Liver (tissue), 9 donors: ENCODE measurements around the gene ANKRD10. TPM values are rescaled to one million over a fixed set of nuclear protein-coding genes. Genes with fewer than 3 reads are reported as not detected.

Source experiments
- DNase-seq: peaks from one replicate; pipeline ENCODE4 v3.0.0-alpha.2; 2017; ENCODE audit warnings: low spot score
- H3K27ac ChIP-seq, 2 donors: one replicate each; pipeline ENCODE4 v1.7.0; 2013; ENCODE audit warnings: inconsistent platforms in 2 of 2, low read length in 2 of 2, control low read depth in 1 of 2, low read depth in 1 of 2, mild to moderate bottlenecking in 1 of 2
- H3K27me3 ChIP-seq, 4 donors: one replicate each; pipeline versions ENCODE4 v1.6.1 to v1.7.0; 2013; ENCODE audit warnings: low read length in 3 of 4, inconsistent platforms in 1 of 4, mild to moderate bottlenecking in 1 of 4, moderate library complexity in 1 of 4; ENCODE audit not compliant: control insufficient read depth in 4 of 4, insufficient read depth in 4 of 4
- H3K36me3 ChIP-seq, 4 donors: one replicate each; pipeline versions ENCODE4 v1.6.1 to v1.7.0; 2013; ENCODE audit warnings: low read length in 3 of 4, mild to moderate bottlenecking in 3 of 4, low read depth in 1 of 4, moderate library complexity in 1 of 4; ENCODE audit not compliant: control insufficient read depth in 4 of 4, insufficient read depth in 3 of 4
- H3K4me1 ChIP-seq, 4 donors: one replicate each; pipeline versions ENCODE4 v1.6.1 to v1.7.0; 2013; ENCODE audit warnings: low read length in 3 of 4, mild to moderate bottlenecking in 3 of 4, moderate library complexity in 1 of 4; ENCODE audit not compliant: control insufficient read depth in 4 of 4, insufficient read depth in 4 of 4
- H3K4me3 ChIP-seq, 3 donors: one replicate each; pipeline versions ENCODE4 v1.6.1 to v1.7.0; 2013; ENCODE audit warnings: low read length in 3 of 3, control low read depth in 1 of 3, low read depth in 1 of 3, mild to moderate bottlenecking in 1 of 3
- H3K9ac ChIP-seq, 2 donors: one replicate each; pipeline ENCODE4 v1.7.0; 2013; ENCODE audit warnings: low read length in 2 of 2, mild to moderate bottlenecking in 2 of 2, moderate library complexity in 2 of 2, control low read depth in 1 of 2, low read depth in 1 of 2
- H3K9me3 ChIP-seq, 4 donors: one replicate each; pipeline versions ENCODE4 v1.6.1 to v1.7.0; 2013; ENCODE audit warnings: low read length in 3 of 4; ENCODE audit not compliant: control insufficient read depth in 4 of 4
- EGR1 ChIP-seq, 2 donors: IDR thresholded peaks; 2 replicates each; pipeline ENCODE4 v1.6.1; 2016 to 2018; ENCODE audit warnings: antibody characterized with exemption in 2 of 2, low read depth in 2 of 2
- FOXA1 ChIP-seq: IDR thresholded peaks from 2 replicates; pipeline ENCODE4 v1.6.1; 2016; ENCODE audit warnings: antibody characterized with exemption
- FOXA2 ChIP-seq: IDR thresholded peaks from 2 replicates; pipeline ENCODE4 v1.6.1; 2016; ENCODE audit warnings: antibody characterized with exemption
- GABPA ChIP-seq, 2 donors: IDR thresholded peaks in 1 of 2; conservative IDR thresholded peaks in 1 of 2; 2 replicates each; pipeline ENCODE4 v1.6.1; 2016; ENCODE audit warnings: antibody characterized with exemption in 2 of 2, mild to moderate bottlenecking in 1 of 2, moderate library complexity in 1 of 2
- HNF4A ChIP-seq, 2 donors: conservative IDR thresholded peaks; 2 replicates each; pipeline ENCODE4 v1.6.1; 2016; ENCODE audit warnings: antibody characterized with exemption in 2 of 2, mild to moderate bottlenecking in 2 of 2
- HNF4G ChIP-seq: IDR thresholded peaks from 2 replicates; pipeline ENCODE4 v1.6.1; 2016; ENCODE audit warnings: antibody characterized with exemption
- JUND ChIP-seq, 2 donors: IDR thresholded peaks; 2 replicates each; pipeline ENCODE4 v1.6.1; 2016; ENCODE audit warnings: antibody characterized with exemption in 2 of 2
- NR2F2 ChIP-seq: IDR thresholded peaks from 2 replicates; pipeline ENCODE4 v1.6.1; 2016; ENCODE audit warnings: antibody characterized with exemption
- RAD21 ChIP-seq, 2 donors: IDR thresholded peaks; 2 replicates each; pipeline ENCODE4 v1.6.1; 2016; ENCODE audit warnings: antibody characterized with exemption in 2 of 2, mild to moderate bottlenecking in 2 of 2
- RXRA ChIP-seq, 2 donors: IDR thresholded peaks; 2 replicates each; pipeline ENCODE4 v1.6.1; 2017 to 2018; ENCODE audit warnings: antibody characterized with exemption in 2 of 2, mild to moderate bottlenecking in 1 of 2
- SP1 ChIP-seq: IDR thresholded peaks from 2 replicates; pipeline ENCODE4 v1.6.1; 2018; ENCODE audit warnings: antibody characterized with exemption, mild to moderate bottlenecking
- TAF1 ChIP-seq: conservative IDR thresholded peaks from 2 replicates; pipeline ENCODE4 v1.6.1; 2016; ENCODE audit warnings: antibody characterized with exemption, mild to moderate bottlenecking
- YY1 ChIP-seq: IDR thresholded peaks from 2 replicates; pipeline ENCODE4 v1.6.1; 2016; ENCODE audit warnings: antibody characterized with exemption, mild to moderate bottlenecking
- ZBTB33 ChIP-seq: IDR thresholded peaks from 2 replicates; pipeline ENCODE4 v1.6.1; 2016; ENCODE audit warnings: antibody characterized with exemption
- WGBS: extraction: QIAGEN DNeasy Blood & Tissue Kit; methylation state at CpG from one replicate; pipeline ENCODE4 v1.1.7; 2013; 5-methylcytosine and 5-hydroxymethylcytosine counted together
- polyA plus RNA-seq, 2 donors: library from polyadenylated mRNA; stranded (reverse) in 1 of 2; unstranded in 1 of 2; fragments of 200-250 nt in 1 of 2; fragments of >200 nt in 1 of 2; fragmentation: Nextera tagmentation in 1 of 2; extraction: Ambion mirVana in 1 of 2; gene quantifications; one replicate each; pipeline versions ENCODE4 v1.2.1 to v1.2.3, GENCODE V29; 2013 to 2015
- total RNA-seq, 2 donors: library from RNA; depleted of rRNA; stranded (reverse); fragments of >200 nt; gene quantifications; one replicate each; pipeline ENCODE4 v1.2.3, GENCODE V29; 2014
- TF ChIP-seq, protein P1 (sequence below): IDR thresholded peaks from 2 replicates; pipeline ENCODE4 v1.6.1; 2016; ENCODE audit warnings: antibody characterized with exemption
- TF ChIP-seq, protein P2 (sequence below): IDR thresholded peaks from 2 replicates; pipeline ENCODE4 v1.6.1; 2016; ENCODE audit warnings: antibody characterized with exemption, mild to moderate bottlenecking
- TF ChIP-seq, protein P3 (sequence below): IDR thresholded peaks from 2 replicates; pipeline ENCODE4 v1.6.1; 2016; ENCODE audit warnings: antibody characterized with exemption
- TF ChIP-seq, protein P4 (sequence below): fragments of 150-350 bp; IDR thresholded peaks from 2 replicates; pipeline ENCODE4 v1.5.1; 2017; ENCODE audit warnings: improper control_type of control experiment, low read depth, low read length; ENCODE audit not compliant: missing input control
- donor health status: healthy.
- donor health status: healthy.
- donor health status: healthy.
- donor health status: healthy.
- donor health status: healthy.

ANKRD10 gene
- total and polyA plus RNA-seq, 4 donors = 18.8 to 74.1 (median 52.9) TPM

DNA sequence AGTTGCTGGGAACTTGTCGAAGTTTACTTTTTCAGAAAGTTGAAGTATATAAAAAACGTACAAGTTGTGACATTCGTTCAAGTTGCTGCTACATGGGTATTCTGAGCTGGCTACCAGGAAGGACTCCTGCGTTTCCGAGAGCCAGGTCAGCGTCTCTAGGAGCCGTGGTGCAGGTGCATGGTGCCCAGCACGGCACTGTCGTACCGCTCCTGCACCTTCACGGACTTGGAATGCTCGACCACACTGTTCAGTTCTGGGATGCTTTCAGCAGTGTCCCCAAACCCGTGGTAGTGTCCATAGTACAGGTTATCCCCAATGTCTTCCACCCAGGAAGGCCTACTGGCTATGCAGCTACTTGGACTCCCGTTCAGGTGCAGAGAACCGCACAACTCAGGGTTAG is 35.4 kb downstream of the ANKRD10 start:
- Histone ChIP-seq H3K27ac (no peak overlapping the region), H3K36me3 (peaks cover 0 to 4% (median 2%) of the 10 kb centered on the region in 4 donors), H3K4me1 (peaks cover 0 to 3% (median 2%) of the 10 kb centered on the region in 4 donors), H3K4me3 (no peak overlapping the region), H3K9me3 (no peaks in the 10 kb centered on the region), H3K27me3 (no peaks in the 10 kb centered on the region), H3K9ac (no peak overlapping the region)
- WGBS = 94% methylated on average over 15 of the region's 15 CpGs
- TF ChIP-seq GABPA (IDR thresholded peaks at IDR 0.05 in 1 of 2, conservative IDR thresholded peaks at IDR 0.05 in 1 of 2) (no peak), RAD21 (IDR thresholded peaks at IDR 0.05) (no peak), RXRA (IDR thresholded peaks at IDR 0.05) (no peak), YY1 (no peak), JUND (IDR thresholded peaks at IDR 0.05) (no peak), FOXA1 (no peak), NR2F2 (no peak), HNF4G (no peak), SP1 (no peak), ZBTB33 (no peak), HNF4A (conservative IDR thresholded peaks at IDR 0.05) (no peak), EGR1 (IDR thresholded peaks at IDR 0.05; ENCODE audit: low read depth in 2 of 2) (no peak), FOXA2 (no peak), TAF1 (no peak)
- TF ChIP-seq, protein P1, sequence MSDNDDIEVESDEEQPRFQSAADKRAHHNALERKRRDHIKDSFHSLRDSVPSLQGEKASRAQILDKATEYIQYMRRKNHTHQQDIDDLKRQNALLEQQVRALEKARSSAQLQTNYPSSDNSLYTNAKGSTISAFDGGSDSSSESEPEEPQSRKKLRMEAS = no peak
- TF ChIP-seq, protein P2, sequence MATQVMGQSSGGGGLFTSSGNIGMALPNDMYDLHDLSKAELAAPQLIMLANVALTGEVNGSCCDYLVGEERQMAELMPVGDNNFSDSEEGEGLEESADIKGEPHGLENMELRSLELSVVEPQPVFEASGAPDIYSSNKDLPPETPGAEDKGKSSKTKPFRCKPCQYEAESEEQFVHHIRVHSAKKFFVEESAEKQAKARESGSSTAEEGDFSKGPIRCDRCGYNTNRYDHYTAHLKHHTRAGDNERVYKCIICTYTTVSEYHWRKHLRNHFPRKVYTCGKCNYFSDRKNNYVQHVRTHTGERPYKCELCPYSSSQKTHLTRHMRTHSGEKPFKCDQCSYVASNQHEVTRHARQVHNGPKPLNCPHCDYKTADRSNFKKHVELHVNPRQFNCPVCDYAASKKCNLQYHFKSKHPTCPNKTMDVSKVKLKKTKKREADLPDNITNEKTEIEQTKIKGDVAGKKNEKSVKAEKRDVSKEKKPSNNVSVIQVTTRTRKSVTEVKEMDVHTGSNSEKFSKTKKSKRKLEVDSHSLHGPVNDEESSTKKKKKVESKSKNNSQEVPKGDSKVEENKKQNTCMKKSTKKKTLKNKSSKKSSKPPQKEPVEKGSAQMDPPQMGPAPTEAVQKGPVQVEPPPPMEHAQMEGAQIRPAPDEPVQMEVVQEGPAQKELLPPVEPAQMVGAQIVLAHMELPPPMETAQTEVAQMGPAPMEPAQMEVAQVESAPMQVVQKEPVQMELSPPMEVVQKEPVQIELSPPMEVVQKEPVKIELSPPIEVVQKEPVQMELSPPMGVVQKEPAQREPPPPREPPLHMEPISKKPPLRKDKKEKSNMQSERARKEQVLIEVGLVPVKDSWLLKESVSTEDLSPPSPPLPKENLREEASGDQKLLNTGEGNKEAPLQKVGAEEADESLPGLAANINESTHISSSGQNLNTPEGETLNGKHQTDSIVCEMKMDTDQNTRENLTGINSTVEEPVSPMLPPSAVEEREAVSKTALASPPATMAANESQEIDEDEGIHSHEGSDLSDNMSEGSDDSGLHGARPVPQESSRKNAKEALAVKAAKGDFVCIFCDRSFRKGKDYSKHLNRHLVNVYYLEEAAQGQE = no peak
- TF ChIP-seq, protein P3, sequence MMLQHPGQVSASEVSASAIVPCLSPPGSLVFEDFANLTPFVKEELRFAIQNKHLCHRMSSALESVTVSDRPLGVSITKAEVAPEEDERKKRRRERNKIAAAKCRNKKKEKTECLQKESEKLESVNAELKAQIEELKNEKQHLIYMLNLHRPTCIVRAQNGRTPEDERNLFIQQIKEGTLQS = no peak
- TF ChIP-seq, protein P4, sequence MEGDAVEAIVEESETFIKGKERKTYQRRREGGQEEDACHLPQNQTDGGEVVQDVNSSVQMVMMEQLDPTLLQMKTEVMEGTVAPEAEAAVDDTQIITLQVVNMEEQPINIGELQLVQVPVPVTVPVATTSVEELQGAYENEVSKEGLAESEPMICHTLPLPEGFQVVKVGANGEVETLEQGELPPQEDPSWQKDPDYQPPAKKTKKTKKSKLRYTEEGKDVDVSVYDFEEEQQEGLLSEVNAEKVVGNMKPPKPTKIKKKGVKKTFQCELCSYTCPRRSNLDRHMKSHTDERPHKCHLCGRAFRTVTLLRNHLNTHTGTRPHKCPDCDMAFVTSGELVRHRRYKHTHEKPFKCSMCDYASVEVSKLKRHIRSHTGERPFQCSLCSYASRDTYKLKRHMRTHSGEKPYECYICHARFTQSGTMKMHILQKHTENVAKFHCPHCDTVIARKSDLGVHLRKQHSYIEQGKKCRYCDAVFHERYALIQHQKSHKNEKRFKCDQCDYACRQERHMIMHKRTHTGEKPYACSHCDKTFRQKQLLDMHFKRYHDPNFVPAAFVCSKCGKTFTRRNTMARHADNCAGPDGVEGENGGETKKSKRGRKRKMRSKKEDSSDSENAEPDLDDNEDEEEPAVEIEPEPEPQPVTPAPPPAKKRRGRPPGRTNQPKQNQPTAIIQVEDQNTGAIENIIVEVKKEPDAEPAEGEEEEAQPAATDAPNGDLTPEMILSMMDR = no peak
- no peak for DNase-seq
